GM12873 (cell line): ENCODE measurements around the gene STAC2.
A peak's percentile ranks its signal among the peaks of the same experiment; 100 is the strongest.

Experiments
- CTCF ChIP-seq: IDR thresholded peaks from 2 replicates; pipeline ENCODE4 v1.5.1; 2012; ENCODE audit warnings: low read depth, mild to moderate bottlenecking, moderate library complexity, low read length, control low read depth; ENCODE audit not compliant: insufficient read depth; ENCODE audit errors: missing control alignments

The STAC2 gene

GRCh38 chr17:39165841-39166349, 59.9 kb downstream of the STAC2 start, which contains the start of gene ARL5C:
Gene ARL5C (minus strand): TSS chr17:39166161. CDS start chr17:39165760, 401 bp downstream.
- no peak for TF ChIP-seq CTCF

GRCh38 chr17:39165178-39165840, 60.4 kb downstream of the STAC2 start:
- no peak for TF ChIP-seq CTCF

DNA sequence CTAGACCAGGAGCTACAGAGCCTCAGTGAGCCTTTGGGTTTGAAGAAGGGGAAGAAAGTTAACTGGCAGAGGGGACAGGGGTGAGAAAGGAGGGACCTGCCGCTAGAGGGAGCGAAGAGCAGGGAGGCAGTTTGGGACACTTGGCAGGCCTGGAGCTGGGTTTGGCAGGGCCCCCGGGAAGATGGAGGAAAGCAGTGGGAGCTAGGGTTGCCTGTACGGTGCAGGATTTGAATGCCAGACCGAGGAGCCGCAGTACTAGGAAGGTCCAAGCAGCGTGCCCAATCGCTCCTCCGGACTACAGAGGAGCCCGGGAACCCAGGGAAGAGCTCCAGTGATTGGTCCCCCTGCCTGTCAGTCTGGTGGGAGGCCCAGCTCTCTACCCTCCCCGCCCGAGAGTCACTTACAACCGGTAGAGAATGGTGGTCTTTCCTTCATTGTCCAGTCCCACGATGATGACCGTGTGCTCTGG, 61.0 kb downstream of the STAC2 start:
- peak; percentile 97 for TF ChIP-seq CTCF

GRCh38 chr17:39161962-39162361, 63.8 kb downstream of the STAC2 start:
- TF ChIP-seq CTCF = no peak
